Cardiac fibroblast (primary cell): ENCODE data around the gene POLR1D.

Experiments used
- DNase-seq, 2 donors: peaks; one replicate each; pipeline versions ENCODE4 v3.0.0 to v3.0.0-alpha.2; 2010; ENCODE audit warnings: low read depth in 2 of 2
- H3K4me3 ChIP-seq, 2 donors: replicated peaks in 1 of 2; 1 replicate in 1 of 2; 2 replicates in 1 of 2; pipeline ENCODE4 v1.5.1; 2011; ENCODE audit warnings: low read depth in 2 of 2, low read length in 2 of 2, mild to moderate bottlenecking in 2 of 2, moderate library complexity in 1 of 2
- CTCF ChIP-seq: IDR thresholded peaks from one replicate; pipeline ENCODE4 v1.5.1; 2011; ENCODE audit warnings: low read depth, mild to moderate bottlenecking, low read length, inconsistent platforms

POLR1D gene

GRCh38 chr13:27599845-27600553, 21.7 kb upstream of the POLR1D start:
- DNase-seq = peak; percentile 61 to 82
- TF ChIP-seq CTCF = no peak

GRCh38 chr13:27600711-27601110, 21.0 kb upstream of the POLR1D start:
- DNase-seq = no peak
- TF ChIP-seq CTCF = no peak
- H3K4me3 ChIP-seq = no peak overlapping the region

More at GRCh38 chr13:27599845-27600553, 21.7 kb upstream of the POLR1D start:
- H3K4me3 ChIP-seq = no peak overlapping the region

GRCh38 chr13:27601208-27601607, 20.5 kb upstream of the POLR1D start:
- TF ChIP-seq CTCF = no peak
- H3K4me3 ChIP-seq = no peak overlapping the region
- DNase-seq = no peak

DNA sequence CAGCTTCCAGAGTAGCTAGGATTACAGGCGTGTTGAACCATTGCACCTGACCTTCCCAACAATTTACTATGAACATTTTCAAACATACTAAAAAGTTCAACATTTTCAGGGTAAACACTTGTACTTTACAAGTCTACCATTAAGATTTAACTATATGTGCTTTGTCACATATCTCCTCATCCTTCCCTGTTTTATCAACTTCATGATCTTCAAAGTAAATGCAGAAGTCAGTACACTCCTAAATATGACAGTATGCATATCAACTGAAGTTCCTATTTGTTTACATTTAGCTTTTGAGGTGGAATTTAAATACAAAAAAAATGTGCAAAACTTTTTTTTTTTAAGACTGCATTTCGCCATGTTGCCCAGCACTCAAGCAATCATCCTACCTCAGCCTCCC, 19.9 kb upstream of the POLR1D start:
- DNase-seq = no peak
- no peak for TF ChIP-seq CTCF
- no peak overlapping the region for H3K4me3 ChIP-seq

DNA sequence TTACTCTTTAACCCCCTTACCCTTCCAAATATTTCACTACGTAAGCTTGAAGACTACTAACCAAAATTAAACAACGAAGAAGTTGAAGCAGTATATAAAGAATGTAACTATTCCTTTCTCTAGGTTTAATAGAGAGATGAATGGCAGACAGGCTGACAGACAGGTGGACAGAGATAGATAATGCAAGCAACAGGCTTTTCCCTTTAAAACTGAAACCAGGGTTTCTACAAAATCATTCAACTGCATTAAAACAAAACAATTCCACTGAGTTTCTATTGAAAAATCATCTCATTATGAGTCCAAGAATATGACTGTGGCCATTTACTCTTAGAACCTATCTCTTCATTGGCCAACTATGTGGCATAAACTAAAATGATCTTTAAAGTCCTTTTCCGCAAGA, 16.6 kb upstream of the POLR1D start:
- no peak for DNase-seq
- no peak for TF ChIP-seq CTCF
- no peak overlapping the region for H3K4me3 ChIP-seq

- peak; percentile 46 to 69 for DNase-seq
- H3K4me3 ChIP-seq = no peak overlapping the region
- TF ChIP-seq CTCF = no peak
Measured at GRCh38 chr13:27605610-27606200, 16.0 kb upstream of the POLR1D start.
